ENCODE data around the gene C21orf91. TPM values are rescaled to one million over a fixed set of nuclear protein-coding genes. Genes with fewer than 3 reads are reported as not detected.

The C21orf91 gene
- total RNA-seq, 1 experiment from 2014 or later, result 49.2 TPM

GRCh38 chr21:17782051-17782450 is 37.1 kb downstream of the C21orf91 start:
- H3K9me3 Mint-ChIP-seq, result no peaks in the 10 kb centered on the region; a peak in 2 of 5 replicates
- H3K4me3 Mint-ChIP-seq, result no peak overlapping the region
- Histone ChIP-seq H2BK20ac (ENCODE audit: low read depth, low read length, poor library complexity, severe bottlenecking) (no peak overlapping the region), H3K9ac (ENCODE audit: extremely low read depth, insufficient read length, low read length) (no peak overlapping the region), H3K4me1 (ENCODE audit: insufficient read depth, low read length) (no peaks in the 10 kb centered on the region; the same call in 1 of the 2 replicates), H3K27me3 (ENCODE audit: insufficient read depth, low read length) (no peaks in the 10 kb centered on the region), H2AFZ (ENCODE audit: low read length) (no peak overlapping the region), H3T11ph (ENCODE audit: low read length) (no peak overlapping the region), H3K56ac (ENCODE audit: insufficient read length, low read depth, low read length) (no peak overlapping the region), H2BK12ac (ENCODE audit: insufficient read length, low read depth, low read length) (no peak overlapping the region), H2BK120ac (ENCODE audit: low read depth, low read length, poor library complexity, severe bottlenecking) (no peak overlapping the region), H2BK5ac (ENCODE audit: insufficient read length, low read length) (no peak overlapping the region), H4K91ac (ENCODE audit: insufficient read length, low read depth, low read length) (no peak overlapping the region), H3K9me3 (ENCODE audit: control insufficient read depth, low read depth, low read length) (no peaks in the 10 kb centered on the region), H3K4me2 (ENCODE audit: insufficient read depth, insufficient read length, low read length) (no peak overlapping the region), H4K8ac (replicated peaks; ENCODE audit: insufficient read length, low read depth, low read length) (no peak overlapping the region), H3K23me2 (ENCODE audit: insufficient read length, low read depth, low read length, poor library complexity, severe bottlenecking) (no peaks in the 10 kb centered on the region), H3K4ac (ENCODE audit: low read depth, low read length) (no peak overlapping the region), H3K27ac (ENCODE audit: insufficient read length, low read depth, low read length) (no peak overlapping the region), H3K14ac (ENCODE audit: insufficient read depth, low read length) (no peak overlapping the region), H2BK15ac (ENCODE audit: low read depth, low read length) (no peak overlapping the region), H3K18ac (ENCODE audit: insufficient read length, low read depth, low read length) (no peak overlapping the region), H3K79me2 (ENCODE audit: insufficient read depth, low read length) (no peaks in the 10 kb centered on the region), H3K23ac (ENCODE audit: insufficient read length, low read depth, low read length) (no peak overlapping the region), H2AK5ac (ENCODE audit: insufficient read length, low read length) (no peak overlapping the region), H4K5ac (ENCODE audit: insufficient read length, low read depth, low read length) (no peak overlapping the region), H3K79me1 (ENCODE audit: insufficient read depth, low read depth, low read length, poor library complexity, severe bottlenecking) (no peaks in the 10 kb centered on the region), H4K20me1 (ENCODE audit: control insufficient read depth, insufficient read depth, insufficient read length) (no peaks in the 10 kb centered on the region)
- H3K27ac Mint-ChIP-seq, result peak overlapping the region; percentile 2 to 87 (median 63); a peak in 2 of 7 replicates
- no CpG with 5 or more reads among the region's 1 CpG for WGBS (ENCODE audit: extremely low coverage, insufficient read length, low lambda C conversion rate)
- no peak for TF ChIP-seq CTCF (conservative IDR thresholded peaks at IDR 0.05)
- H3K27me3 Mint-ChIP-seq (ENCODE audit: low read depth), result no peaks in the 10 kb centered on the region
- H3K4me1 Mint-ChIP-seq, result peaks cover 18 to 25% of the 10 kb centered on the region in 2 experiments
- no peak for DNase-seq
- peaks cover 27 to 42% (median 39%) of the 10 kb centered on the region in 3 experiments for H3K36me3 Mint-ChIP-seq (ENCODE audit: insufficient read depth in 1 of 3, low read depth in 3 of 3)

Measured in H9 (cell line).